SK-N-SH treated with all-trans-retinoic acid at 6 μM for 48 hours (cell line): Measurements from ENCODE around the gene SCIN.

Experiments used
- ATAC-seq: fragments of 200-7000 bp; cut with Tn5 transposase; 3 replicates; pipeline ENCODE4 v1.9.1; 2020; ENCODE audit warnings: mild to moderate bottlenecking, moderate library complexity
- ARNTL ChIP-seq: fragments of 450-650 bp; formaldehyde crosslinking; IDR thresholded peaks from 2 replicates; pipeline ENCODE4 v1.5.0; 2020; ENCODE audit warnings: low read depth, mild to moderate bottlenecking, moderate library complexity, borderline replicate concordance
- BACH2 ChIP-seq: fragments of 250-450 bp; sonication (Bioruptor Pico); IDR thresholded peaks from 2 replicates; pipeline ENCODE4 v1.9.0; 2021; ENCODE audit warnings: mild to moderate bottlenecking, borderline replicate concordance
- CREB5 ChIP-seq: fragments of 250-450 bp; sonication (Bioruptor Pico); IDR thresholded peaks from 2 replicates; pipeline ENCODE4 v1.5.1; 2020; ENCODE audit warnings: low read depth, mild to moderate bottlenecking, moderate library complexity
- CSDC2 ChIP-seq: fragments of 250-450 bp; sonication (Bioruptor Pico); IDR thresholded peaks from 2 replicates; pipeline ENCODE4 v1.5.0; 2020; ENCODE audit warnings: mild to moderate bottlenecking, moderate library complexity
- CSRNP3 ChIP-seq: fragments of 250-450 bp; sonication (Bioruptor Pico); IDR thresholded peaks from 2 replicates; pipeline ENCODE4 v1.5.1; 2021; ENCODE audit warnings: mild to moderate bottlenecking, moderate library complexity
- ESRRG ChIP-seq: fragments of 250-450 bp; sonication (Bioruptor Pico); IDR thresholded peaks from 2 replicates; pipeline ENCODE4 v1.6.1; 2021; ENCODE audit warnings: mild to moderate bottlenecking
- GLIS3 ChIP-seq: fragments of 250-450 bp; sonication (Bioruptor Pico); IDR thresholded peaks from 2 replicates; pipeline ENCODE4 v1.5.0; 2020; ENCODE audit warnings: mild to moderate bottlenecking, moderate library complexity
- ISL1 ChIP-seq: fragments of 250-450 bp; sonication (Bioruptor Pico); IDR thresholded peaks from 2 replicates; pipeline ENCODE4 v2.1.2; 2022; ENCODE audit warnings: mild to moderate bottlenecking, moderate library complexity
- OSR1 ChIP-seq: fragments of 250-450 bp; sonication (Bioruptor Pico); IDR thresholded peaks from 2 replicates; pipeline ENCODE4 v1.8.0; 2022; ENCODE audit warnings: moderate library complexity, mild to moderate bottlenecking, inconsistent platforms
- PATZ1 ChIP-seq: fragments of 250-450 bp; sonication (Bioruptor Pico); IDR thresholded peaks from 2 replicates; pipeline ENCODE4 v1.8.0; 2020; ENCODE audit warnings: mild to moderate bottlenecking, moderate library complexity, borderline replicate concordance
- POU6F1 ChIP-seq: fragments of 250-450 bp; sonication (Bioruptor Pico); IDR thresholded peaks from 2 replicates; pipeline ENCODE4 v1.8.0; 2021; ENCODE audit warnings: low read depth, mild to moderate bottlenecking, moderate library complexity, borderline replicate concordance
- PPARA ChIP-seq: fragments of 250-450 bp; sonication (Bioruptor Pico); IDR thresholded peaks from 2 replicates; pipeline ENCODE4 v1.5.0; 2020; ENCODE audit warnings: mild to moderate bottlenecking, borderline replicate concordance
- TCF4 ChIP-seq: fragments of 250-450 bp; sonication (Bioruptor Pico); IDR thresholded peaks from 2 replicates; pipeline ENCODE4 v1.8.0; 2021; ENCODE audit warnings: mild to moderate bottlenecking, moderate library complexity, borderline replicate concordance
- TOX ChIP-seq: fragments of 250-450 bp; sonication (Bioruptor Pico); IDR thresholded peaks from 2 replicates; pipeline ENCODE4 v1.8.0; 2021; ENCODE audit warnings: mild to moderate bottlenecking, moderate library complexity, borderline replicate concordance
- TSHZ2 ChIP-seq: fragments of 250-450 bp; sonication (Bioruptor Pico); IDR thresholded peaks from 2 replicates; pipeline ENCODE4 v1.5.0; 2020; ENCODE audit warnings: mild to moderate bottlenecking, moderate library complexity
- ZC3H10 ChIP-seq: fragments of 250-450 bp; sonication (Bioruptor Pico); IDR thresholded peaks from 2 replicates; pipeline ENCODE4 v1.5.1; 2021; ENCODE audit warnings: mild to moderate bottlenecking, moderate library complexity
- ZFP3 ChIP-seq: fragments of 250-450 bp; sonication (Bioruptor Pico); IDR thresholded peaks from 2 replicates; pipeline ENCODE4 v1.5.0; 2020; ENCODE audit warnings: mild to moderate bottlenecking, moderate library complexity
- ZFP30 ChIP-seq: fragments of 450-650 bp; formaldehyde crosslinking; IDR thresholded peaks from 2 replicates; pipeline ENCODE4 v1.5.0; 2022; ENCODE audit warnings: mild to moderate bottlenecking, moderate library complexity
- ZNF8 ChIP-seq: fragments of 450-650 bp; formaldehyde crosslinking; IDR thresholded peaks from 2 replicates; pipeline ENCODE4 v1.5.0; 2020; ENCODE audit warnings: mild to moderate bottlenecking, moderate library complexity

The SCIN gene

GRCh38 chr7:12684733-12685132 is 114.2 kb downstream of the SCIN start:
- no peak for ATAC-seq
- TF ChIP-seq ARNTL (CRISPR knock-in tag) (no peak), ZFP30 (CRISPR knock-in tag) (no peak), TCF4 (CRISPR knock-in tag) (no peak), ZFP3 (CRISPR knock-in tag) (no peak), ESRRG (CRISPR knock-in tag) (no peak), OSR1 (no peak), TOX (CRISPR knock-in tag) (no peak), CSRNP3 (CRISPR knock-in tag) (no peak), BACH2 (CRISPR knock-in tag) (no peak), ISL1 (CRISPR knock-in tag) (no peak), ZNF8 (CRISPR knock-in tag) (no peak), ZC3H10 (no peak), CSDC2 (CRISPR knock-in tag) (no peak)
- TF ChIP-seq, all 23 proteins: peak for 0

GRCh38 chr7:12685550-12685949 is 115.0 kb downstream of the SCIN start:
- TF ChIP-seq PPARA (CRISPR knock-in tag) (no peak), ARNTL (CRISPR knock-in tag) (no peak), POU6F1 (no peak), GLIS3 (CRISPR knock-in tag) (no peak), TCF4 (CRISPR knock-in tag) (no peak), ZNF8 (CRISPR knock-in tag) (no peak), ESRRG (CRISPR knock-in tag) (no peak), ZFP3 (CRISPR knock-in tag) (no peak), TSHZ2 (CRISPR knock-in tag) (no peak), BACH2 (CRISPR knock-in tag) (no peak), CSDC2 (CRISPR knock-in tag) (no peak), CREB5 (CRISPR knock-in tag) (no peak), ISL1 (CRISPR knock-in tag) (no peak), TOX (CRISPR knock-in tag) (no peak), ZC3H10 (no peak), PATZ1 (no peak), CSRNP3 (CRISPR knock-in tag) (no peak), OSR1 (no peak)
- ATAC-seq: no peak
